Measurements from ENCODE around the gene RBM25.

Gene RBM25

DNA sequence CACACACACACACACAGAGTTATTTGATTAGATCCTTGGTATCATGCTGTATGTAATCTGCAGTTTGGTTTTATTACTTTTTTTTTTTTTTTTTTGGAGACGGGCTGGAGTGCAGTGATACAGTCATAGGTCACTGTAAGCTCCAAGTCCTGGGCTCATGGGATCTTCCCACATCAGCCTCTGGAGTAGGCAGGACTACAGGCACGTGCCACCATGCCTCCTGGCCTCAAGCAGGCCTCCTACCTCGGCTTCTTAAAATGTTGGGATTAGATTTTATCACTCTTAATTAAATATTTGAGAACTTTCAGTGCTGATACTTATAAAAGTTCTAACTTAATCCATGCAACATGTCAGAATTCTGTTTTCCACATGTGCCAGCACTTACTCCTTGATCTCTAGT, 46.7 kb downstream of the RBM25 start:
- no peaks in the 10 kb centered on the region for H3K9me3 ChIP-seq (ENCODE audit: control insufficient read depth in 1 of 2, low read length in 2 of 2)
- no peaks in the 10 kb centered on the region for H3K27me3 ChIP-seq (ENCODE audit: low read depth, low read length)
- H3K36me3 ChIP-seq (ENCODE audit: control insufficient read depth in 1 of 2, insufficient read depth in 2 of 2, low read length in 2 of 2), result peaks cover 65% of the 10 kb centered on the region in 2 donors

DNA sequence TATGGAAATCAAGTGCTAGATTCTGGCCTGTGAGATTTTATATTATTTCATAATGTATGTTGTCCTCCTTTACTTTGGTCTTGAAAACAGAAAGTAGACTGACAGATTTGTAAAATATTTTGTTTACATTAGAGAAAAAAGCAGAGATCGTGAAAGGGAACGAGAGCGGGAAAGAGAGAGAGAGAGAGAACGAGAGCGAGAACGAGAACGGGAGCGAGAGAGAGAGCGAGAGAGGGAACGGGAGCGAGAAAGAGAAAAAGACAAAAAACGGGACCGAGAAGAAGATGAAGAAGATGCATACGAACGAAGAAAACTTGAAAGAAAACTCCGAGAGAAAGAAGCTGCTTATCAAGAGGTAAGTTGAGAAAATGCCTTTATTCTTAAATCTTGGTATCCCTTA, 47.4 kb downstream of the RBM25 start:
- peaks cover 61 to 65% of the 10 kb centered on the region in 2 donors for H3K36me3 ChIP-seq (ENCODE audit: control insufficient read depth in 1 of 2, insufficient read depth in 2 of 2, low read length in 2 of 2)
- H3K4me3 ChIP-seq (ENCODE audit: low read depth in 1 of 2, low read length in 2 of 2), result no peak overlapping the region
- no peaks in the 10 kb centered on the region for H3K4me1 ChIP-seq (ENCODE audit: control insufficient read depth in 1 of 2, insufficient read depth in 2 of 2, low read length in 2 of 2)
- no peak overlapping the region for H3K27ac ChIP-seq (ENCODE audit: low read length)
- H3K27me3 ChIP-seq (ENCODE audit: low read depth, low read length), result no peaks in the 10 kb centered on the region
- H3K9me3 ChIP-seq (ENCODE audit: control insufficient read depth in 1 of 2, low read length in 2 of 2), result no peaks in the 10 kb centered on the region

More for the DNA sequence above, 46.7 kb downstream of the RBM25 start:
- Histone ChIP-seq H3K4me1 (ENCODE audit: control insufficient read depth in 1 of 2, insufficient read depth in 2 of 2, low read length in 2 of 2) (no peaks in the 10 kb centered on the region), H3K4me3 (ENCODE audit: low read depth in 1 of 2, low read length in 2 of 2) (no peak overlapping the region), H3K27ac (ENCODE audit: low read length) (no peak overlapping the region)

DNA sequence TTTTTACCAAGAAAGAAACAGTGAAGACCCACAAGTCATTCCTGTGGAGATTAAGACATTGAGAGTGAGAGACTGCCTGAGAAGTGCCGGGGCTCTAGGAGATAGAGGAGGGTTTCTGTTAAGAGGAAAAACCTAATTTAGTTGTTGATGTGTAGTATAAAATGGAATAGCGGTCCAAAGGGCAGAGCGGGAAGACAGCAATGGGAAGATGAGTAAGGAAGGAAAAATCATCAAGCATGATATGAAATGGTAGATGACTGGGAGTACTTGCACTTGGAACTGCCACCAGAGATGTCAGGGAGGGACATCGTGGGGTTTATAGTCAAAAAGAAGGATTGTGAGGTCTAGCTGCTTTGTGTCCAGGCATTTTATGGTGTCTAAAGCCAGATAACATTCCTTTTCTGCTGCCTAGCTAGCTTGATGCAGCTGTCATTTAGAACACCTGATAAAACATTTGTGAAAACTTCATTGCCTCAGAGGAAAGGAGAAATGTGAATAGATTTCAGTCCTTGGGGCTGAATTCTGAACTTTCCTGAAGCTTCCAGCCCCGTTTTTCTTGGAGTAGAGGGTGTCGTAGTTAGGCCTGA, 57.8 kb downstream of the RBM25 start:
- Histone ChIP-seq H3K4me3 (ENCODE audit: low read depth in 1 of 2, low read length in 2 of 2) (no peak overlapping the region), H3K27ac (ENCODE audit: low read length) (no peak overlapping the region), H3K9me3 (ENCODE audit: control insufficient read depth in 1 of 2, low read length in 2 of 2) (no peaks in the 10 kb centered on the region), H3K36me3 (ENCODE audit: control insufficient read depth in 1 of 2, insufficient read depth in 2 of 2, low read length in 2 of 2) (peaks cover 53 to 62% of the 10 kb centered on the region in 2 donors), H3K27me3 (ENCODE audit: low read depth, low read length) (no peaks in the 10 kb centered on the region), H3K4me1 (ENCODE audit: control insufficient read depth in 1 of 2, insufficient read depth in 2 of 2, low read length in 2 of 2) (no peaks in the 10 kb centered on the region)

DNA sequence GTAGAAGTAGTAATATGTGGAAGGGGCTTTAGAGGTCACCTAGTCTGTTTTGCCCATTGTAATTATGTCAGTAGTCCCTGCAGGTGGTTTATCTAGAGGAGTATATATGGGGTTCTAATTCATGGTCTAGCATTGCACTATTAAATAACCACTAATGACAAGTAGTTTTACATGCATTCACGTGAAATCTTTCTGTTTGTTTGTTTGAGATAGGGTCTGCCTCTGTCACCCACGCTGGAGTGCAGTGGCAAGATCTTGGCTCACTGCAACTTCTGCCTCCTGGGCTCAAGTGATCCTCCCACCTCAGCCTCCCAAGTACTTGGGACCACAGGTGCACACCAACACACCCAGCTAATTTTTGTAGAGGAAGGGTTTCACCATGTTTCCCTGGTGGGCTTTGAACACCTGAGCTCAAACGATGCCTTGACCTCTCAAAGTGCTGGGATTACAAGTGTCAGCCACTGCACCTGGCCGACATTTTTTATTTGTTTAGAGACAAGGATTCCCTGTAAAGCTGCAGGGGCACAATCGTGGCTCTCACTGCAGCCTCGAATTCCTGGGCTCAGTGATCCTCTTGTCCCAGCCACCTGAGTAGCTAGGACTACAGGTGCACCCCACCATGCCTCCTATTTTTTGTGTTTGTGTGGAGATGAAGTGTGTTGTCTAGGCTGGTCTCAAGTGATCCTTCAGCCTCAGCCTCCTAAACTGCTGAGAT, 66.0 kb downstream of the RBM25 start:
- Histone ChIP-seq H3K4me1 (ENCODE audit: control insufficient read depth in 1 of 2, insufficient read depth in 2 of 2, low read length in 2 of 2) (no peaks in the 10 kb centered on the region), H3K27ac (ENCODE audit: low read length) (no peak overlapping the region), H3K4me3 (ENCODE audit: low read depth in 1 of 2, low read length in 2 of 2) (no peak overlapping the region), H3K9me3 (ENCODE audit: control insufficient read depth in 1 of 2, low read length in 2 of 2) (no peaks in the 10 kb centered on the region), H3K36me3 (ENCODE audit: control insufficient read depth in 1 of 2, insufficient read depth in 2 of 2, low read length in 2 of 2) (peaks cover 27 to 38% of the 10 kb centered on the region in 2 donors), H3K27me3 (ENCODE audit: low read depth, low read length) (no peaks in the 10 kb centered on the region)

GRCh38 chr14:73125169-73125588, 66.8 kb downstream of the RBM25 start:
- no peaks in the 10 kb centered on the region for H3K4me1 ChIP-seq (ENCODE audit: control insufficient read depth in 1 of 2, insufficient read depth in 2 of 2, low read length in 2 of 2)
- H3K9me3 ChIP-seq (ENCODE audit: control insufficient read depth in 1 of 2, low read length in 2 of 2), result no peaks in the 10 kb centered on the region
- H3K27ac ChIP-seq (ENCODE audit: low read length), result no peak overlapping the region
- no peak overlapping the region for H3K4me3 ChIP-seq (ENCODE audit: low read depth in 1 of 2, low read length in 2 of 2)
- no peaks in the 10 kb centered on the region for H3K27me3 ChIP-seq (ENCODE audit: low read depth, low read length)
- H3K36me3 ChIP-seq (ENCODE audit: control insufficient read depth in 1 of 2, insufficient read depth in 2 of 2, low read length in 2 of 2), result peaks cover 18 to 31% of the 10 kb centered on the region in 2 donors

DNA sequence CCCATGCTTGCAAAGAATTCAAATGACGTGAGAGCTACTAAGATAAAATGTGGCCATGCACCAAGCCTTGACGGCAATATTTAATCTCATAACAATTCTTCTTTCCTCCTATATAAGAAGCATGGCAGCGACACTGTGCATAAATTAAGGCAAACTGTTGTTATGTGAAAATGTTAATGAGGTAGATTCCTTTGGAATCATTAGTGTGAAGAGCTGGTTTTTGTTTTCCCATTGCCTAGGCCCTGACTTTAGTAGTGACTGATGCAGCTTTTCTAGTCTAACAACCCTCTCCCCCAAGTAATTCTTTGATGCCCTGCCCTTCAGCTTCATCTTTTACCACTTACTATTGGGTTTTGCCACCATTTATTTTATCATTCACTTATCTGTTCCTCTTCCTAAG, 67.4 kb downstream of the RBM25 start:
- Histone ChIP-seq H3K27ac (ENCODE audit: low read length) (no peak overlapping the region), H3K4me3 (ENCODE audit: low read depth in 1 of 2, low read length in 2 of 2) (no peak overlapping the region), H3K9me3 (ENCODE audit: control insufficient read depth in 1 of 2, low read length in 2 of 2) (no peaks in the 10 kb centered on the region), H3K36me3 (ENCODE audit: control insufficient read depth in 1 of 2, insufficient read depth in 2 of 2, low read length in 2 of 2) (peaks cover 14 to 28% of the 10 kb centered on the region in 2 donors), H3K4me1 (ENCODE audit: control insufficient read depth in 1 of 2, insufficient read depth in 2 of 2, low read length in 2 of 2) (no peaks in the 10 kb centered on the region), H3K27me3 (ENCODE audit: low read depth, low read length) (no peaks in the 10 kb centered on the region)

GRCh38 chr14:73133795-73134194, 75.5 kb downstream of the RBM25 start:
- Histone ChIP-seq H3K4me3 (ENCODE audit: low read depth in 1 of 2, low read length in 2 of 2) (no peak overlapping the region), H3K27me3 (ENCODE audit: low read depth, low read length) (no peaks in the 10 kb centered on the region), H3K27ac (ENCODE audit: low read length) (no peak overlapping the region), H3K4me1 (ENCODE audit: control insufficient read depth in 1 of 2, insufficient read depth in 2 of 2, low read length in 2 of 2) (peaks cover 7 to 9% of the 10 kb centered on the region in 2 donors), H3K36me3 (ENCODE audit: control insufficient read depth in 1 of 2, insufficient read depth in 2 of 2, low read length in 2 of 2) (no peaks in the 10 kb centered on the region), H3K9me3 (ENCODE audit: control insufficient read depth in 1 of 2, low read length in 2 of 2) (no peaks in the 10 kb centered on the region)

GRCh38 chr14:73136085-73136386, 77.7 kb downstream of the RBM25 start:
- no peaks in the 10 kb centered on the region for H3K27me3 ChIP-seq (ENCODE audit: low read depth, low read length)
- H3K36me3 ChIP-seq (ENCODE audit: control insufficient read depth in 1 of 2, insufficient read depth in 2 of 2, low read length in 2 of 2), result no peaks in the 10 kb centered on the region
- peak overlapping the region; percentile 94 for H3K27ac ChIP-seq (ENCODE audit: low read length)
- peaks cover 7 to 9% of the 10 kb centered on the region in 2 donors for H3K4me1 ChIP-seq (ENCODE audit: control insufficient read depth in 1 of 2, insufficient read depth in 2 of 2, low read length in 2 of 2)
- no peaks in the 10 kb centered on the region for H3K9me3 ChIP-seq (ENCODE audit: control insufficient read depth in 1 of 2, low read length in 2 of 2)
- peak overlapping the region; percentile 87 to 89 for H3K4me3 ChIP-seq (ENCODE audit: low read depth in 1 of 2, low read length in 2 of 2)

DNA sequence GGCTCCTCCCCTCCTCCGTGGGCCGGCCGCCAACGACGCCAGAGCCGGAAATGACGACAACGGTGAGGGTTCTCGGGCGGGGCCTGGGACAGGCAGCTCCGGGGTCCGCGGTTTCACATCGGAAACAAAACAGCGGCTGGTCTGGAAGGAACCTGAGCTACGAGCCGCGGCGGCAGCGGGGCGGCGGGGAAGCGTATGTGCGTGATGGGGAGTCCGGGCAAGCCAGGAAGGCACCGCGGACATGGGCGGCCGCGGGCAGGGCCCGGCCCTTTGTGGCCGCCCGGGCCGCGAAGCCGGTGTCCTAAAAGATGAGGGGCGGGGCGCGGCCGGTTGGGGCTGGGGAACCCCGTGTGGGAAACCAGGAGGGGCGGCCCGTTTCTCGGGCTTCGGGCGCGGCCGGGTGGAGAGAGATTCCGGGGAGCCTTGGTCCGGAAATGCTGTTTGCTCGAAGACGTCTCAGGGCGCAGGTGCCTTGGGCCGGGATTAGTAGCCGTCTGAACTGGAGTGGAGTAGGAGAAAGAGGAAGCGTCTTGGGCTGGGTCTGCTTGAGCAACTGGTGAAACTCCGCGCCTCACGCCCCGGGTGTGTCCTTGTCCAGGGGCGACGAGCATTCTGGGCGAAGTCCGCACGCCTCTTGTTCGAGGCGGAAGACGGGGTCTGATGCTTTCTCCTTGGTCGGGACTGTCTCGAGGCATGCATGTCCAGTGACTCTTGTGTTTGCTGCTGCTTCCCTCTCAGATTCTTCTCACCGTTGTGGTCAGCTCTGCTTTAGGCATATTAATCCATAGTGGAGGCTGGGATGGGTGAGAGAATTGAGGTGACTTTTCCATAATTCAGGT, 78.3 kb downstream of the RBM25 start, which contains the start of gene PSEN1:
PSEN1 (plus strand) TSS at position 121 of the 839 bp plus-strand sequence. CDS start 11,513 bp downstream, outside the sequence.
- Histone ChIP-seq H3K36me3 (ENCODE audit: control insufficient read depth in 1 of 2, insufficient read depth in 2 of 2, low read length in 2 of 2) (no peaks in the 10 kb centered on the region), H3K9me3 (ENCODE audit: control insufficient read depth in 1 of 2, low read length in 2 of 2) (no peaks in the 10 kb centered on the region), H3K27ac (ENCODE audit: low read length) (peak within 1 kb of the TSS; percentile 94), H3K4me1 (ENCODE audit: control insufficient read depth in 1 of 2, insufficient read depth in 2 of 2, low read length in 2 of 2) (peaks cover 7 to 9% of the 10 kb centered on the region in 2 donors), H3K4me3 (ENCODE audit: low read depth in 1 of 2, low read length in 2 of 2) (peak within 1 kb of the TSS; percentile 87 to 89), H3K27me3 (ENCODE audit: low read depth, low read length) (no peaks in the 10 kb centered on the region)

- no peaks in the 10 kb centered on the region for H3K27me3 ChIP-seq (ENCODE audit: low read depth, low read length)
- no peak overlapping the region for H3K4me3 ChIP-seq (ENCODE audit: low read depth in 1 of 2, low read length in 2 of 2)
- no peaks in the 10 kb centered on the region for H3K9me3 ChIP-seq (ENCODE audit: control insufficient read depth in 1 of 2, low read length in 2 of 2)
- no peak overlapping the region for H3K27ac ChIP-seq (ENCODE audit: low read length)
- H3K36me3 ChIP-seq (ENCODE audit: control insufficient read depth in 1 of 2, insufficient read depth in 2 of 2, low read length in 2 of 2), result peaks cover 0 to 7% of the 10 kb centered on the region in 2 donors
- H3K4me1 ChIP-seq (ENCODE audit: control insufficient read depth in 1 of 2, insufficient read depth in 2 of 2, low read length in 2 of 2), result peaks cover 7 to 14% of the 10 kb centered on the region in 2 donors
Observed at GRCh38 chr14:73140811-73141323, 82.5 kb downstream of the RBM25 start.

- peak overlapping the region; percentile 6 for H3K27ac ChIP-seq (ENCODE audit: low read length)
- H3K4me3 ChIP-seq (ENCODE audit: low read depth in 1 of 2, low read length in 2 of 2), result no peak overlapping the region
Observed at GRCh38 chr14:73142216-73142615, 83.9 kb downstream of the RBM25 start.

More at GRCh38 chr14:73142216-73142615, 83.9 kb downstream of the RBM25 start:
- Histone ChIP-seq H3K36me3 (ENCODE audit: control insufficient read depth in 1 of 2, insufficient read depth in 2 of 2, low read length in 2 of 2) (peaks cover 0 to 7% of the 10 kb centered on the region in 2 donors), H3K4me1 (ENCODE audit: control insufficient read depth in 1 of 2, insufficient read depth in 2 of 2, low read length in 2 of 2) (peaks cover 4 to 13% of the 10 kb centered on the region in 2 donors), H3K9me3 (ENCODE audit: control insufficient read depth in 1 of 2, low read length in 2 of 2) (no peaks in the 10 kb centered on the region), H3K27me3 (ENCODE audit: low read depth, low read length) (no peaks in the 10 kb centered on the region)

All from muscle layer of duodenum (tissue), 2 donors.